SK-N-SH (cell line): Measurements from ENCODE around the gene FUT6. TPM values are rescaled to one million over a fixed set of nuclear protein-coding genes. Genes with fewer than 3 reads are reported as not detected.
"Not testable (repeated sequence)": the region's sequence is repeated elsewhere in the genome, so short reads cannot be mapped to it uniquely, and the experiment has no call there.

Experiments used
- CTCF ChIA-PET: fragments of 300-600, 350-600 bp; formaldehyde crosslinking; extraction: SDS; loops from one replicate; lab custom pipeline; 2021; lab: Yijun Ruan, JAX
- POLR2A ChIA-PET: fragments of 350-600 bp; sonication (Branson Sonifier 250); formaldehyde crosslinking; extraction: SDS; loops from one replicate; lab custom pipeline; 2020; ENCODE audit warnings: antibody characterized with exemption, inconsistent platforms; lab: Yijun Ruan, JAX
- DNase-seq: peaks from one replicate; pipeline ENCODE4 v3.0.0; 2012
- H2AFZ ChIP-seq: fragments of 200-600 bp; sonication (generic); 2 replicates; pipeline ENCODE4 v1.8.1; 2016; ENCODE audit warnings: antibody characterized with exemption, mild to moderate bottlenecking, low read depth
- H3F3A ChIP-seq: fragments of 200-600 bp; sonication (generic); replicated peaks from 2 replicates; pipeline ENCODE3; 2016; ENCODE audit warnings: antibody characterized with exemption, mild to moderate bottlenecking; ENCODE audit not compliant: insufficient read depth
- H3K27ac ChIP-seq, 2 experiments: fragments of 200-500 bp in 1 of 2; fragments of 200-600 bp in 1 of 2; sonication (Bioruptor generic) in 1 of 2; sonication (generic), shearing (Covaris generic) in 1 of 2; 2 replicates each; pipeline versions ENCODE4 v1.5.1 to v1.6.1; 2014 to 2016; ENCODE audit warnings: low read depth in 2 of 2, inconsistent platforms in 1 of 2, low read length in 1 of 2, mild to moderate bottlenecking in 1 of 2, mixed read lengths in 1 of 2
- H3K27me3 ChIP-seq: fragments of 200-600 bp; sonication (generic), shearing (Covaris generic); 2 replicates; pipeline ENCODE4 v1.6.1; 2016; ENCODE audit warnings: mixed run types; ENCODE audit not compliant: insufficient read depth
- H3K36me3 ChIP-seq, 2 experiments: fragments of 200-500 bp in 1 of 2; fragments of 200-600 bp in 1 of 2; sonication (Bioruptor generic) in 1 of 2; sonication (generic) in 1 of 2; replicated peaks in 1 of 2; 2 replicates each; pipeline versions ENCODE3 to v1.5.1; 2014 to 2016; ENCODE audit warnings: low read length in 1 of 2, mild to moderate bottlenecking in 1 of 2; ENCODE audit not compliant: insufficient read depth in 2 of 2, control insufficient read depth in 1 of 2
- H3K4me1 ChIP-seq, 2 experiments: fragments of 200-500 bp in 1 of 2; fragments of 200-600 bp in 1 of 2; sonication (Bioruptor generic) in 1 of 2; sonication (generic), shearing (Covaris generic) in 1 of 2; 2 replicates each; pipeline versions ENCODE4 v1.5.1 to v1.6.1; 2014 to 2016; ENCODE audit warnings: low read depth in 1 of 2, low read length in 1 of 2, mixed run types in 1 of 2; ENCODE audit not compliant: insufficient read depth in 2 of 2, control insufficient read depth in 1 of 2
- H3K4me2 ChIP-seq: fragments of 200-600 bp; sonication (generic), shearing (Covaris generic); 2 replicates; pipeline ENCODE4 v1.6.1; 2017; ENCODE audit warnings: mixed run types
- H3K4me3 ChIP-seq, 2 experiments: fragments of 200-500 bp in 1 of 2; fragments of 200-600 bp in 1 of 2; sonication (Bioruptor generic) in 1 of 2; sonication (generic), shearing (Covaris generic) in 1 of 2; 2 replicates each; pipeline versions ENCODE4 v1.5.1 to v1.8.1; 2014 to 2016; ENCODE audit warnings: low read depth in 2 of 2, inconsistent platforms in 1 of 2, low read length in 1 of 2, mild to moderate bottlenecking in 1 of 2, mixed read lengths in 1 of 2, moderate library complexity in 1 of 2
- H3K79me2 ChIP-seq: fragments of 200-600 bp; sonication (generic); 2 replicates; pipeline ENCODE4 v1.8.1; 2017; ENCODE audit warnings: mild to moderate bottlenecking; ENCODE audit not compliant: insufficient read depth
- H3K9ac ChIP-seq: fragments of 200-600 bp; sonication (generic); 2 replicates; pipeline ENCODE4 v1.6.1; 2017; ENCODE audit warnings: mixed run types
- H3K9me2 ChIP-seq: fragments of 200-600 bp; sonication (generic); 2 replicates; pipeline ENCODE4 v1.6.1; 2017; ENCODE audit warnings: mixed run types
- H3K9me3 ChIP-seq: fragments of 200-600 bp; sonication (generic); 2 replicates; pipeline ENCODE4 v1.6.1; 2017; ENCODE audit warnings: mixed run types, mild to moderate bottlenecking, moderate library complexity
- H4K20me1 ChIP-seq: fragments of 200-600 bp; sonication (generic); 2 replicates; pipeline ENCODE4 v1.6.1; 2017; ENCODE audit warnings: mild to moderate bottlenecking, mixed run types; ENCODE audit not compliant: insufficient read depth
- EP300 ChIP-seq, 2 experiments: IDR thresholded peaks; 2 replicates each; pipeline versions ENCODE4 v1.4.0 to v1.6.1; 2012; ENCODE audit warnings: borderline replicate concordance in 1 of 2, low read depth in 1 of 2, low read length in 1 of 2
- USF2 ChIP-seq: fragments of 150-350 bp; IDR thresholded peaks from 2 replicates; pipeline ENCODE4 v1.6.1; 2017; ENCODE audit warnings: antibody characterized with exemption, low read length, low read depth, borderline replicate concordance
- WGBS: methylation state at CpG from one replicate; pipeline ENCODE4 v1.1.6; 2017; ENCODE audit warnings: low lambda C conversion rate; 5-methylcytosine and 5-hydroxymethylcytosine counted together
- polyA plus RNA-seq, 3 experiments: library from polyadenylated mRNA; depleted of rRNA; stranded (reverse); fragments of >200 nt; gene quantifications; 2 replicates each; pipeline ENCODE4 v1.2.3, GENCODE V29; 2012
- TF ChIP-seq, protein P1 (sequence below): IDR thresholded peaks from 2 replicates; pipeline ENCODE4 v1.6.1; 2012; ENCODE audit warnings: mild to moderate bottlenecking, low read depth, low read length, moderate library complexity
- TF ChIP-seq, protein P2 (sequence below): IDR thresholded peaks from 2 replicates; pipeline ENCODE4 v1.4.0; 2012; ENCODE audit warnings: low read depth, borderline replicate concordance

FUT6 gene
- polyA plus RNA-seq, 1 of the 3 experiments (the other 2 are of a cell fraction), result not detected

GRCh38 chr19:5855151-5855550 is 15.6 kb upstream of the FUT6 start:
- H3K9me3 ChIP-seq, DNase-seq, H3K4me3 ChIP-seq, H3F3A ChIP-seq, H4K20me1 ChIP-seq, H3K9me2 ChIP-seq, H3K9ac ChIP-seq, H3K27ac ChIP-seq, H3K4me1 ChIP-seq, H3K79me2 ChIP-seq, H3K4me2 ChIP-seq, H2AFZ ChIP-seq, H3K36me3 ChIP-seq, POLR2A ChIA-PET, CTCF ChIA-PET: not testable (repeated sequence)
- H3K27me3 ChIP-seq, result peaks cover 18% of the 10 kb centered on the region
- WGBS, result 71% methylated on average over 9 of the region's 9 CpGs

GRCh38 chr19:5854121-5854520 is 14.6 kb upstream of the FUT6 start:
- CTCF ChIA-PET, result not testable (repeated sequence)
- 57% methylated on average over 7 of the region's 10 CpGs for WGBS

GRCh38 chr19:5851302-5851701 is 11.8 kb upstream of the FUT6 start, which contains the start of gene FUT3:
TSS of gene FUT3 (minus strand) at chr19:5851449.
- CTCF ChIA-PET, result no interaction called here
- POLR2A ChIA-PET, result no interaction called here
- WGBS, result 75% methylated on average over 9 of the region's 10 CpGs
- no peaks in the 10 kb centered on the region for H3F3A ChIP-seq
- no peak for DNase-seq
- H3K9ac ChIP-seq, result no peak within 1 kb of the TSS
- H3K79me2 ChIP-seq, result no peaks in the 10 kb centered on the region
- H3K27me3 ChIP-seq, result peaks cover 18% of the 10 kb centered on the region
- H3K9me2 ChIP-seq, result no peaks in the 10 kb centered on the region
- H3K36me3 ChIP-seq, result no peaks in the 10 kb centered on the region
- H2AFZ ChIP-seq, result no peak within 1 kb of the TSS
- H3K9me3 ChIP-seq, result no peaks in the 10 kb centered on the region
- H3K27ac ChIP-seq, result no peak within 1 kb of the TSS
- H4K20me1 ChIP-seq, result no peaks in the 10 kb centered on the region
- H3K4me2 ChIP-seq, result no peak within 1 kb of the TSS
- no peak within 1 kb of the TSS for H3K4me3 ChIP-seq
- no peak for TF ChIP-seq USF2
- TF ChIP-seq, protein P1, sequence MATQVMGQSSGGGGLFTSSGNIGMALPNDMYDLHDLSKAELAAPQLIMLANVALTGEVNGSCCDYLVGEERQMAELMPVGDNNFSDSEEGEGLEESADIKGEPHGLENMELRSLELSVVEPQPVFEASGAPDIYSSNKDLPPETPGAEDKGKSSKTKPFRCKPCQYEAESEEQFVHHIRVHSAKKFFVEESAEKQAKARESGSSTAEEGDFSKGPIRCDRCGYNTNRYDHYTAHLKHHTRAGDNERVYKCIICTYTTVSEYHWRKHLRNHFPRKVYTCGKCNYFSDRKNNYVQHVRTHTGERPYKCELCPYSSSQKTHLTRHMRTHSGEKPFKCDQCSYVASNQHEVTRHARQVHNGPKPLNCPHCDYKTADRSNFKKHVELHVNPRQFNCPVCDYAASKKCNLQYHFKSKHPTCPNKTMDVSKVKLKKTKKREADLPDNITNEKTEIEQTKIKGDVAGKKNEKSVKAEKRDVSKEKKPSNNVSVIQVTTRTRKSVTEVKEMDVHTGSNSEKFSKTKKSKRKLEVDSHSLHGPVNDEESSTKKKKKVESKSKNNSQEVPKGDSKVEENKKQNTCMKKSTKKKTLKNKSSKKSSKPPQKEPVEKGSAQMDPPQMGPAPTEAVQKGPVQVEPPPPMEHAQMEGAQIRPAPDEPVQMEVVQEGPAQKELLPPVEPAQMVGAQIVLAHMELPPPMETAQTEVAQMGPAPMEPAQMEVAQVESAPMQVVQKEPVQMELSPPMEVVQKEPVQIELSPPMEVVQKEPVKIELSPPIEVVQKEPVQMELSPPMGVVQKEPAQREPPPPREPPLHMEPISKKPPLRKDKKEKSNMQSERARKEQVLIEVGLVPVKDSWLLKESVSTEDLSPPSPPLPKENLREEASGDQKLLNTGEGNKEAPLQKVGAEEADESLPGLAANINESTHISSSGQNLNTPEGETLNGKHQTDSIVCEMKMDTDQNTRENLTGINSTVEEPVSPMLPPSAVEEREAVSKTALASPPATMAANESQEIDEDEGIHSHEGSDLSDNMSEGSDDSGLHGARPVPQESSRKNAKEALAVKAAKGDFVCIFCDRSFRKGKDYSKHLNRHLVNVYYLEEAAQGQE, result no peak
- no peak for TF ChIP-seq EP300 (IDR thresholded peaks at IDR 0.05; ENCODE audit: borderline replicate concordance in 1 of 2, low read depth in 1 of 2, low read length in 1 of 2)
- TF ChIP-seq, protein P2, sequence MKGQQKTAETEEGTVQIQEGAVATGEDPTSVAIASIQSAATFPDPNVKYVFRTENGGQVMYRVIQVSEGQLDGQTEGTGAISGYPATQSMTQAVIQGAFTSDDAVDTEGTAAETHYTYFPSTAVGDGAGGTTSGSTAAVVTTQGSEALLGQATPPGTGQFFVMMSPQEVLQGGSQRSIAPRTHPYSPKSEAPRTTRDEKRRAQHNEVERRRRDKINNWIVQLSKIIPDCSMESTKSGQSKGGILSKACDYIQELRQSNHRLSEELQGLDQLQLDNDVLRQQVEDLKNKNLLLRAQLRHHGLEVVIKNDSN, result no peak
- H3K4me1 ChIP-seq, result no peaks in the 10 kb centered on the region

More at GRCh38 chr19:5854121-5854520, 14.6 kb upstream of the FUT6 start:
- H3K36me3 ChIP-seq, H3K4me2 ChIP-seq, H3K79me2 ChIP-seq, H2AFZ ChIP-seq, H3K9me3 ChIP-seq, H3F3A ChIP-seq, POLR2A ChIA-PET, H4K20me1 ChIP-seq, H3K4me1 ChIP-seq, H3K9me2 ChIP-seq, H3K4me3 ChIP-seq, H3K9ac ChIP-seq, H3K27ac ChIP-seq, DNase-seq: not testable (repeated sequence)
- peaks cover 18% of the 10 kb centered on the region for H3K27me3 ChIP-seq
